Measurements from ENCODE around the gene SYNE1.

The SYNE1 gene

GRCh38 chr6:152135755-152136448 is 501.3 kb downstream of the SYNE1 start:
- no peak for DNase-seq (ENCODE audit: low read depth)

GRCh38 chr6:152130441-152130840 is 506.7 kb downstream of the SYNE1 start:
- DNase-seq (ENCODE audit: low read depth): no peak

GRCh38 chr6:152129691-152130151 is 507.4 kb downstream of the SYNE1 start:
- no peak for DNase-seq (ENCODE audit: low read depth)

- DNase-seq (ENCODE audit: low read depth): no peak
These were observed 509.6 kb downstream of the SYNE1 start for GRCh38 chr6:152127432-152128165.

GRCh38 chr6:152124429-152125074 is 512.6 kb downstream of the SYNE1 start:
- no peak for DNase-seq (ENCODE audit: low read depth)

- DNase-seq (ENCODE audit: low read depth): no peak
These were observed 514.1 kb downstream of the SYNE1 start for GRCh38 chr6:152123076-152123475.

GRCh38 chr6:152122434-152122833 is 514.7 kb downstream of the SYNE1 start:
- no peak for DNase-seq (ENCODE audit: low read depth)

GRCh38 chr6:152121910-152122309 is 515.3 kb downstream of the SYNE1 start:
- DNase-seq (ENCODE audit: low read depth): no peak

GRCh38 chr6:152119831-152120230 is 517.3 kb downstream of the SYNE1 start:
- no peak for DNase-seq (ENCODE audit: low read depth)

GRCh38 chr6:152118678-152119077 is 518.5 kb downstream of the SYNE1 start:
- DNase-seq (ENCODE audit: low read depth): no peak

- no peak for DNase-seq (ENCODE audit: low read depth)
These were observed 518.9 kb downstream of the SYNE1 start for GRCh38 chr6:152118224-152118623.

GRCh38 chr6:152117156-152118133 is 519.7 kb downstream of the SYNE1 start:
- no peak for DNase-seq (ENCODE audit: low read depth)

GRCh38 chr6:152112491-152113261 is 524.5 kb downstream of the SYNE1 start:
- no peak for DNase-seq (ENCODE audit: low read depth)

GRCh38 chr6:152110886-152111820 is 526.0 kb downstream of the SYNE1 start:
- DNase-seq (ENCODE audit: low read depth): no peak

GRCh38 chr6:152107973-152108372 is 529.2 kb downstream of the SYNE1 start:
- no peak for DNase-seq (ENCODE audit: low read depth)

- DNase-seq (ENCODE audit: low read depth): no peak
These were observed 537.0 kb downstream of the SYNE1 start for GRCh38 chr6:152100183-152100618.

GRCh38 chr6:152099446-152100182 is 537.5 kb downstream of the SYNE1 start:
- no peak for DNase-seq (ENCODE audit: low read depth)

- no peak for DNase-seq (ENCODE audit: low read depth)
These were observed 538.5 kb downstream of the SYNE1 start for GRCh38 chr6:152098683-152099082.

GRCh38 chr6:152096863-152097496 is 540.2 kb downstream of the SYNE1 start:
- no peak for DNase-seq (ENCODE audit: low read depth)

All from activated T-helper 1 cell treated with Interleukin-2 at 50 U/mL for 16 hours (primary cell).